Esophagus muscularis mucosa (tissue), 4 donors: ENCODE data around the gene SPATA25. TPM values are rescaled to one million over a fixed set of nuclear protein-coding genes. Genes with fewer than 3 reads are reported as not detected.

Experiments
- DNase-seq: peaks from one replicate; pipeline ENCODE4 v3.0.0-alpha.2; 2017; ENCODE audit errors: extremely low spot score
- H3K27ac ChIP-seq, 4 donors: fragments of 200-600 bp; sonication (generic); replicated peaks in 1 of 4; 1 replicate in 3 of 4; 2 replicates in 1 of 4; pipeline ENCODE4 v1.5.1; 2016 to 2019; ENCODE audit warnings: mild to moderate bottlenecking in 1 of 4
- H3K27me3 ChIP-seq, 4 donors: fragments of 200-600 bp; sonication (generic); one replicate each; pipeline versions ENCODE4 v1.5.1 to v1.6.0; 2016 to 2019
- H3K36me3 ChIP-seq, 4 donors: fragments of 200-600 bp; sonication (generic); one replicate each; pipeline ENCODE4 v1.5.1; 2016 to 2019
- H3K4me1 ChIP-seq, 4 donors: fragments of 200-600 bp; sonication (generic); one replicate each; pipeline ENCODE4 v1.5.1; 2016 to 2019
- H3K4me3 ChIP-seq, 4 donors: fragments of 200-600 bp; sonication (generic); 1 replicate in 2 of 4; 2 replicates in 2 of 4; pipeline ENCODE4 v1.5.1; 2016 to 2019; ENCODE audit warnings: mild to moderate bottlenecking in 4 of 4, moderate library complexity in 1 of 4
- H3K9me3 ChIP-seq, 4 donors: fragments of 200-600 bp; sonication (generic); 1 replicate in 3 of 4; 2 replicates in 1 of 4; pipeline ENCODE4 v1.5.1; 2016 to 2019
- CTCF ChIP-seq, 3 experiments: fragments of 200-600 bp in 2 of 3; fragments of 450-650 bp in 1 of 3; sonication (generic) in 2 of 3; IDR thresholded peaks; one replicate each; pipeline ENCODE4 v1.5.1; 2017 to 2019; ENCODE audit warnings: antibody characterized with exemption in 3 of 3, mild to moderate bottlenecking in 2 of 3, moderate library complexity in 1 of 3
- EP300 ChIP-seq: sonication (generic); formaldehyde crosslinking; IDR thresholded peaks from one replicate; pipeline ENCODE4 v1.6.1; 2017; ENCODE audit warnings: antibody characterized with exemption
- POLR2A ChIP-seq: fragments of 450-650 bp; IDR thresholded peaks from one replicate; pipeline ENCODE4 v1.6.1; 2017; ENCODE audit warnings: antibody characterized with exemption, moderate library complexity, mild to moderate bottlenecking, low read depth
- POLR2AphosphoS5 ChIP-seq, 2 donors: sonication (generic); formaldehyde crosslinking; IDR thresholded peaks; one replicate each; pipeline ENCODE4 v1.6.1; 2017; ENCODE audit warnings: antibody characterized with exemption in 2 of 2
- WGBS: methylation state at CpG from one replicate; pipeline ENCODE4 v1.1.5; 2018; 5-methylcytosine and 5-hydroxymethylcytosine counted together
- intact Hi-C: fragments of 100-400 bp; cut with DNase I; formaldehyde crosslinking; loops from one replicate; pipeline ENCODE4 v1.15.1; 2023
- total RNA-seq, 4 donors: library from RNA; depleted of rRNA; stranded (reverse); fragments of >200 nt; gene quantifications; one replicate each; pipeline versions ENCODE4 v1.1.0 to v1.2.1, GENCODE V29; 2016

SPATA25 gene
- total RNA-seq, 4 donors from 2014 or later, result 1.7 to 4.6 (median 3.0) TPM

GRCh38 chr20:45893831-45894230, 6.4 kb upstream of the SPATA25 start:
- intact Hi-C loops, result loop anchor here (5.0 kb wide), 1 partner anchor 78 kb away; the partner anchor contains the start of gene ZNF335
- peaks cover 23 to 38% (median 31%) of the 10 kb centered on the region in 4 donors for H3K4me1 ChIP-seq
- no peak overlapping the region for H3K4me3 ChIP-seq
- no peaks in the 10 kb centered on the region for H3K27me3 ChIP-seq
- 90% methylated on average over 4 of the region's 4 CpGs for WGBS
- no peaks in the 10 kb centered on the region for H3K9me3 ChIP-seq
- peaks cover 23 to 66% (median 64%) of the 10 kb centered on the region in 4 donors for H3K36me3 ChIP-seq
- DNase-seq, result no peak
- TF ChIP-seq POLR2A (no peak), POLR2AphosphoS5 (IDR thresholded peaks at IDR 0.05) (no peak), EP300 (no peak), CTCF (IDR thresholded peaks at IDR 0.05) (no peak)
- no peak overlapping the region for H3K27ac ChIP-seq

- WGBS, result 69% methylated on average over 4 of the region's 4 CpGs
- peaks cover 17 to 62% (median 58%) of the 10 kb centered on the region in 4 donors for H3K36me3 ChIP-seq
- no peaks in the 10 kb centered on the region for H3K27me3 ChIP-seq
- H3K27ac ChIP-seq, result no peak overlapping the region
- no peaks in the 10 kb centered on the region for H3K9me3 ChIP-seq
- H3K4me1 ChIP-seq, result peaks cover 24 to 42% (median 34%) of the 10 kb centered on the region in 4 donors
- TF ChIP-seq POLR2A, result no peak
- no peak overlapping the region for H3K4me3 ChIP-seq
- intact Hi-C loops, result loop anchor here (5.0 kb wide), 1 partner anchor 79 kb away; the partner anchor contains the start of gene ZNF335
- no peak for DNase-seq
These were observed 5.5 kb upstream of the SPATA25 start for GRCh38 chr20:45892828-45893500.

GRCh38 chr20:45892049-45892825, 4.8 kb upstream of the SPATA25 start:
- Histone ChIP-seq H3K36me3 (peaks cover 16 to 57% (median 56%) of the 10 kb centered on the region in 4 donors), H3K27me3 (no peaks in the 10 kb centered on the region), H3K4me1 (peaks cover 24 to 44% (median 34%) of the 10 kb centered on the region in 4 donors), H3K4me3 (peak overlapping the region; percentile 70 to 93 (median 88)), H3K27ac (peak overlapping the region in 3 of 4 donors; percentile 89 to 94 (median 90)), H3K9me3 (no peaks in the 10 kb centered on the region)
- TF ChIP-seq POLR2A (no peak), CTCF (IDR thresholded peaks at IDR 0.05) (no peak), EP300 (no peak)
- WGBS, result 75% methylated on average over 9 of the region's 9 CpGs
- no peak for DNase-seq
- intact Hi-C loops, result loop anchor here (5.0 kb wide), 1 partner anchor 80 kb away; the partner anchor contains the start of gene ZNF335

- Histone ChIP-seq H3K27ac (peak within 1 kb of the TSS; percentile 84 to 94 (median 90)), H3K4me3 (peak within 1 kb of the TSS; percentile 70 to 93 (median 88)), H3K27me3 (no peaks in the 10 kb centered on the region), H3K36me3 (peaks cover 7 to 57% (median 56%) of the 10 kb centered on the region in 4 donors), H3K9me3 (no peaks in the 10 kb centered on the region), H3K4me1 (peaks cover 24 to 48% (median 34%) of the 10 kb centered on the region in 4 donors)
- WGBS, result 0% methylated on average over 21 of the region's 78 CpGs
- intact Hi-C loops, result loop anchor here (2.0 to 5.0 kb wide), 2 partner anchors 44 to 81 kb away; partner anchors contain the start of genes PCIF1 and ZNF335
- peak; percentile 98 for DNase-seq
- TF ChIP-seq POLR2AphosphoS5 (IDR thresholded peaks at IDR 0.05), result peak; percentile 87 to 92
- peak; percentile 69 for TF ChIP-seq POLR2A
- no peak for TF ChIP-seq EP300
- TF ChIP-seq CTCF (IDR thresholded peaks at IDR 0.05), result peak in 2 of 3 experiments; percentile 18 to 32
These were observed 3.9 kb upstream of the SPATA25 start, which contains the start of the genes CTSA and NEURL2 for GRCh38 chr20:45890985-45891983. Gene CTSA (plus strand): TSS chr20:45891335. CDS start chr20:45891569, 234 bp downstream. Gene NEURL2 (minus strand): TSS chr20:45891208. CDS start chr20:45890991, 217 bp downstream.
